PC-3 (cell line): ENCODE measurements around the gene DNAJC5. TPM values are rescaled to one million over a fixed set of nuclear protein-coding genes. Genes with fewer than 3 reads are reported as not detected.

Experiments used
- ATAC-seq: fragments of 200-7000 bp; cut with Tn5 transposase; 2 replicates; pipeline ENCODE4 v1.9.1; 2020; ENCODE audit warnings: mild to moderate bottlenecking, moderate library complexity
- BruUV-seq: library from RNA; stranded (reverse); fragments of 400-500 nt; replicated peaks from 2 replicates; lab custom pipeline; 2021; lab: Mats Ljungman, UMichigan
- CTCF ChIA-PET: fragments of 300-600 bp; sonication (Branson Sonifier 250); formaldehyde crosslinking; loops from one replicate; lab custom pipeline; 2022; ENCODE audit warnings: antibody characterized with exemption; lab: Charles Lee
- POLR2A ChIA-PET: fragments of 300-600 bp; sonication (Branson Sonifier 250); formaldehyde crosslinking; loops from one replicate; lab custom pipeline; 2022; ENCODE audit warnings: antibody characterized with exemption; ENCODE audit not compliant: unreplicated experiment; lab: Charles Lee
- DNase-seq: peaks from one replicate; pipeline ENCODE4 v3.0.0-alpha.2; 2015
- H2AFZ ChIP-seq: fragments of 300-600 bp; sonication (generic); 2 replicates; pipeline ENCODE4 v1.6.0; 2016; ENCODE audit warnings: antibody characterized with exemption, low read length
- H3F3A ChIP-seq: fragments of 300-600 bp; sonication (generic); one replicate; pipeline ENCODE4 v1.6.0; 2017; ENCODE audit warnings: antibody characterized with exemption, low read length, control low read depth, mild to moderate bottlenecking; ENCODE audit not compliant: unreplicated experiment
- H3K27ac ChIP-seq: fragments of 300-600 bp; sonication (generic); 2 replicates; pipeline ENCODE4 v1.5.1; 2016; ENCODE audit warnings: mild to moderate bottlenecking, low read length
- H3K27me3 ChIP-seq: fragments of 300-600 bp; sonication (generic); 2 replicates; pipeline ENCODE4 v1.6.1; 2016; ENCODE audit warnings: low read length, mixed read lengths
- H3K36me3 ChIP-seq: fragments of 300-600 bp; sonication (generic); 2 replicates; pipeline ENCODE4 v1.6.1; 2016; ENCODE audit warnings: low read depth, mixed run types, low read length, mixed read lengths
- H3K4me1 ChIP-seq: fragments of 300-600 bp; sonication (generic); 2 replicates; pipeline ENCODE4 v1.5.1; 2016; ENCODE audit warnings: low read length; ENCODE audit not compliant: insufficient read depth
- H3K4me2 ChIP-seq: fragments of 300-600 bp; sonication (generic); 2 replicates; pipeline ENCODE4 v1.6.0; 2016; ENCODE audit warnings: low read length
- H3K4me3 ChIP-seq: fragments of 300-600 bp; sonication (generic); 2 replicates; pipeline ENCODE4 v1.5.1; 2016; ENCODE audit warnings: mild to moderate bottlenecking, low read length, mixed read lengths
- H3K79me2 ChIP-seq: fragments of 300-600 bp; sonication (generic); 2 replicates; pipeline ENCODE4 v1.6.1; 2017; ENCODE audit warnings: low read length, mixed read lengths
- H3K9ac ChIP-seq: fragments of 300-600 bp; sonication (generic); 2 replicates; pipeline ENCODE4 v1.6.0; 2016; ENCODE audit warnings: mild to moderate bottlenecking, low read length
- H3K9me2 ChIP-seq: fragments of 300-600 bp; sonication (generic); replicated peaks from 2 replicates; pipeline ENCODE4 v1.6.1; 2016; ENCODE audit warnings: mixed run types, low read length, mixed read lengths
- H3K9me3 ChIP-seq: fragments of 300-600 bp; sonication (generic); 2 replicates; pipeline ENCODE4 v1.6.1; 2016; ENCODE audit warnings: low read length, mixed read lengths
- H4K20me1 ChIP-seq: fragments of 300-600 bp; sonication (generic); 2 replicates; pipeline ENCODE4 v1.6.1; 2016; ENCODE audit warnings: low read length, mixed read lengths
- EZH2 ChIP-seq: fragments of 300-600 bp; sonication (generic); IDR thresholded peaks from one replicate; pipeline ENCODE4 v1.6.1; 2017; ENCODE audit warnings: antibody characterized with exemption, mild to moderate bottlenecking, low read length; ENCODE audit not compliant: unreplicated experiment
- EZH2phosphoT487 ChIP-seq: fragments of 300-600 bp; sonication (generic); IDR thresholded peaks from 2 replicates; pipeline ENCODE4 v1.6.1; 2018; ENCODE audit warnings: mild to moderate bottlenecking, antibody characterized with exemption, low read length, borderline replicate concordance
- intact Hi-C: fragments of 100-400 bp; cut with micrococcal nuclease; formaldehyde crosslinking; loops from 2 replicates; pipeline ENCODE4 v1.9.0; 2023
- total RNA-seq: library from RNA; depleted of rRNA; stranded (reverse); fragments of >200 nt; gene quantifications from 2 replicates; pipeline ENCODE4 v1.2.3, GENCODE V29; 2014
- TF ChIP-seq, protein P1 (sequence below): fragments of 300-600 bp; sonication (generic); conservative IDR thresholded peaks from 2 replicates; pipeline ENCODE4 v1.5.1; 2017; ENCODE audit warnings: antibody characterized with exemption, low read depth, mild to moderate bottlenecking, low read length

Gene DNAJC5
- total RNA-seq, 1 experiment from 2014 or later: 73.7 TPM

DNA sequence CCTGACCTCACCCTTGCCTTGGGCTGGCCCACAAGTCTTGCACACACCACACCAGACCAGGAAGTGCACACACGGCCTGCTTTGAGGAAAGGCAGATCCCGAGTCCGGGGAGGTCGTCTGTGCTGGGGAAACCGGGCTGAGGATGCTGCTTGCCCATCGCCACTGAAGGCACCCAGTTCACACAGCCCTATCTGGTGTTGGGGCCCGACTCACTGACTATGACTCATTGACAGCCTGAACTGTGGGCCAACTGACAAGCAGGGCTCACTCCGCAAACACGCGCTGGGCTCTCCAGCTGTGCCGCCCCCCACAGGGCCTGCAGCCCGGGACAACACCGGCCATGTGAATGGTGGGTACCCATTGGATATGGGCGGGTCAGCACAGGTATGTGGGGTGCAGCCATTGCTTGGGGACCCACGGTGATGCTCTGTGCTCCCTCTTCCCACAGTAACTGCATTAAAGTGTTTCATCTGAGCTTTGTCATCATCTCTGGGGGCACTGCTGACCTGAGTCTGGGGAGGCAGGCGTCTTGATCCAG, 82.9 kb downstream of the DNAJC5 start:
- CTCF ChIA-PET: no interaction called here
- TF ChIP-seq, protein P1, sequence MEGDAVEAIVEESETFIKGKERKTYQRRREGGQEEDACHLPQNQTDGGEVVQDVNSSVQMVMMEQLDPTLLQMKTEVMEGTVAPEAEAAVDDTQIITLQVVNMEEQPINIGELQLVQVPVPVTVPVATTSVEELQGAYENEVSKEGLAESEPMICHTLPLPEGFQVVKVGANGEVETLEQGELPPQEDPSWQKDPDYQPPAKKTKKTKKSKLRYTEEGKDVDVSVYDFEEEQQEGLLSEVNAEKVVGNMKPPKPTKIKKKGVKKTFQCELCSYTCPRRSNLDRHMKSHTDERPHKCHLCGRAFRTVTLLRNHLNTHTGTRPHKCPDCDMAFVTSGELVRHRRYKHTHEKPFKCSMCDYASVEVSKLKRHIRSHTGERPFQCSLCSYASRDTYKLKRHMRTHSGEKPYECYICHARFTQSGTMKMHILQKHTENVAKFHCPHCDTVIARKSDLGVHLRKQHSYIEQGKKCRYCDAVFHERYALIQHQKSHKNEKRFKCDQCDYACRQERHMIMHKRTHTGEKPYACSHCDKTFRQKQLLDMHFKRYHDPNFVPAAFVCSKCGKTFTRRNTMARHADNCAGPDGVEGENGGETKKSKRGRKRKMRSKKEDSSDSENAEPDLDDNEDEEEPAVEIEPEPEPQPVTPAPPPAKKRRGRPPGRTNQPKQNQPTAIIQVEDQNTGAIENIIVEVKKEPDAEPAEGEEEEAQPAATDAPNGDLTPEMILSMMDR: no peak
- no peak for TF ChIP-seq EZH2phosphoT487
- no peak for TF ChIP-seq EZH2
- Histone ChIP-seq H3K9ac (no peak overlapping the region), H3K79me2 (peaks cover 19% of the 10 kb centered on the region), H3K9me2 (no peaks in the 10 kb centered on the region), H3K4me1 (peaks cover 28% of the 10 kb centered on the region), H3K9me3 (no peaks in the 10 kb centered on the region), H3K27ac (no peak overlapping the region), H3K4me2 (peak overlapping the region; percentile 97), H3F3A (peaks cover 3% of the 10 kb centered on the region), H4K20me1 (no peaks in the 10 kb centered on the region), H3K27me3 (no peaks in the 10 kb centered on the region), H2AFZ (no peak overlapping the region), H3K36me3 (no peaks in the 10 kb centered on the region), H3K4me3 (peak overlapping the region; percentile 80; the same call in 1 of the 2 replicates)
- ATAC-seq (peak; percentile 31), DNase-seq (peak; percentile 51)
- POLR2A ChIA-PET: interaction anchor here (0.6 kb wide), 1 partner anchor 85 kb away, joined by 6 read pairs; the partner anchor contains the start of gene TCEA2
- BruUV-seq: no TSS peak
- intact Hi-C loops: no loop called here

DNA sequence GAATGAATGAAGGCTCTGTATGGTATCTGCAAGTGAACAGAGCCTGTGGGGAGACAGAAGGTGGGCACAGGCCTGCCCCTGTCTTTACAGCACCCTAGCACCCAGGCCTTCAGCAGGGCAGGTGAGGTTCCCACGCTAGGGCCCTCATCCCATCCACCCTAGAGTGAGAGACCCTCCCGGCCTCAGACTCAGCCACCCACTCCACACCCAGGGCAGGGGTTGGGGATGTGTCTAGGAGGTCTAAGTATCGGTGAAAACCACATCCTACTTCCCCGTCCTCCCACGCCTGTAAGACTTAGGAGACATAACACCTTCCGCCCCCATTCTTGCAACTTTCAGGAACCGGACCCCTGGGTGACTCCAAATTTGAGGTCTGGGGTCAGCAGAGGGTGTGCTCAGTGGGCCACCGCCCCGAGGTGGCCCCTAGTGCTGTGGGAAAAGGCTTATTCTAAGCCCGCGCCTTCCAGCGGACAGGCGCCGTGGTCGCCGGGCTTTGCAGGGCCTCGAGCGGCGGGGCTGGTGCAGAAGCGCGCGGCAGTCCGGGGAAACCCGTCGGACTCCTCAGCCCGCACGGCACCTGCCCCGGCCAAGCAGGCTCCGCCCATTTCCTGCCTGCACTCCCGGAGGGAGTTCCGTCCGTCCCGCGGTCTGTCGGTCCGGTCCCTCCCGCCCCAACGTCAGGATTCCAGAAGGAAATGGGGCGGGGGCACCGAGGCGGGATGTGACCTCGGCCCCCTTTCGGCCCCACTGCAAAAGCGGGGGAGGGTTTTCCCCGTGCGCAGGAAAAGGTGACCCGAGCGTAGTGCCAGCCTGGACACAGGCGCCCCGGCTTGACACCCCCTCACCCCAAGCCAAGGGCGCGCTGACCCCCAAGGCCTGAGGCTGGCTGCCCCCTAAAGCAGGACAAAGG, 83.6 kb downstream of the DNAJC5 start:
- peak overlapping the region; percentile 97 for H3K4me2 ChIP-seq
- TF ChIP-seq EZH2: no peak
- no peak for TF ChIP-seq EZH2phosphoT487
- POLR2A ChIA-PET: no interaction called here
- DNase-seq: peak; percentile 92
- H3K27ac ChIP-seq: peak overlapping the region; percentile 46
- peak overlapping the region; percentile 80 for H3K4me3 ChIP-seq
- no peaks in the 10 kb centered on the region for H4K20me1 ChIP-seq
- H3K9me3 ChIP-seq: no peaks in the 10 kb centered on the region
- H3K9ac ChIP-seq: peak overlapping the region; percentile 73
- H3K9me2 ChIP-seq: no peaks in the 10 kb centered on the region
- CTCF ChIA-PET: no interaction called here
- intact Hi-C loops: no loop called here
- H3K79me2 ChIP-seq: peaks cover 25% of the 10 kb centered on the region
- peaks cover 28% of the 10 kb centered on the region for H3K4me1 ChIP-seq
- H3F3A ChIP-seq: peaks cover 3% of the 10 kb centered on the region
- no peaks in the 10 kb centered on the region for H3K27me3 ChIP-seq
- TSS peak; percentile 25 for BruUV-seq
- peak overlapping the region; percentile 90 for H2AFZ ChIP-seq
- peak; percentile 53 for ATAC-seq
- peaks cover 4% of the 10 kb centered on the region; the same call in 1 of the 2 replicates for H3K36me3 ChIP-seq

DNA sequence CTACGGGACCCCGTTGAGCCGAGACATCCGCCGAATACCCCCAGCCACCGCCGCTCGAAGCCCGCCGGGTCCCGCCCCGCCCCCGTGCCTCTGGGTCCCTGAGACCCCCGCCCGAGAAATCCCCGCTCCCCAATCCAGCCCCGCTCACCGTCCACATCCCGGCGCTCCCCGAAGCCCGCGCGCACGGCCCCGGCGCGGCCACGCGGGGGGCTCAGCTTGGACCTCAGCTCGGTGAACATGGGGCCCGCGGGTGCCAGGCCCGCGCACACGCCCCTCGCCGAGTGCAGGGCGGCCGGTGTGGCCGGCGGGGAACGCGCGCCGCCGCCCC, 84.3 kb downstream of the DNAJC5 start:
- peaks cover 28% of the 10 kb centered on the region for H3K4me1 ChIP-seq
- H3K36me3 ChIP-seq: peaks cover 4% of the 10 kb centered on the region; the same call in 1 of the 2 replicates
- H4K20me1 ChIP-seq: no peaks in the 10 kb centered on the region
- H2AFZ ChIP-seq: peak overlapping the region; percentile 90
- no peaks in the 10 kb centered on the region for H3K9me2 ChIP-seq
- peak overlapping the region; percentile 97 for H3K4me2 ChIP-seq
- ATAC-seq (no peak), DNase-seq (no peak)
- H3K79me2 ChIP-seq: peaks cover 31% of the 10 kb centered on the region
- peaks cover 3% of the 10 kb centered on the region for H3F3A ChIP-seq
- peak overlapping the region; percentile 46 for H3K27ac ChIP-seq
- ChIA-PET CTCF (no interaction called here), POLR2A (no interaction called here)
- peak overlapping the region; percentile 73 for H3K9ac ChIP-seq
- no TSS peak for BruUV-seq
- no peaks in the 10 kb centered on the region for H3K9me3 ChIP-seq
- peak overlapping the region; percentile 80 for H3K4me3 ChIP-seq
- no peaks in the 10 kb centered on the region for H3K27me3 ChIP-seq
- intact Hi-C loops: no loop called here
- TF ChIP-seq, protein P1: no peak
- TF ChIP-seq EZH2phosphoT487 (no peak), EZH2 (no peak)
